Loucy (cell line): ENCODE results near the gene TXN.

ENCODE experiments used
- EZH2phosphoT487 ChIP-seq: fragments of 200-600 bp; IDR thresholded peaks from 2 replicates; pipeline ENCODE4 v1.6.1; 2018; ENCODE audit warnings: antibody characterized with exemption, mild to moderate bottlenecking, moderate library complexity, borderline replicate concordance
- TF ChIP-seq, protein P1 (sequence below): fragments of 200-600 bp; sonication (generic); conservative IDR thresholded peaks from 2 replicates; pipeline ENCODE4 v1.5.1; 2014; ENCODE audit warnings: mild to moderate bottlenecking, antibody characterized with exemption, low read length

- TF ChIP-seq, protein P1, sequence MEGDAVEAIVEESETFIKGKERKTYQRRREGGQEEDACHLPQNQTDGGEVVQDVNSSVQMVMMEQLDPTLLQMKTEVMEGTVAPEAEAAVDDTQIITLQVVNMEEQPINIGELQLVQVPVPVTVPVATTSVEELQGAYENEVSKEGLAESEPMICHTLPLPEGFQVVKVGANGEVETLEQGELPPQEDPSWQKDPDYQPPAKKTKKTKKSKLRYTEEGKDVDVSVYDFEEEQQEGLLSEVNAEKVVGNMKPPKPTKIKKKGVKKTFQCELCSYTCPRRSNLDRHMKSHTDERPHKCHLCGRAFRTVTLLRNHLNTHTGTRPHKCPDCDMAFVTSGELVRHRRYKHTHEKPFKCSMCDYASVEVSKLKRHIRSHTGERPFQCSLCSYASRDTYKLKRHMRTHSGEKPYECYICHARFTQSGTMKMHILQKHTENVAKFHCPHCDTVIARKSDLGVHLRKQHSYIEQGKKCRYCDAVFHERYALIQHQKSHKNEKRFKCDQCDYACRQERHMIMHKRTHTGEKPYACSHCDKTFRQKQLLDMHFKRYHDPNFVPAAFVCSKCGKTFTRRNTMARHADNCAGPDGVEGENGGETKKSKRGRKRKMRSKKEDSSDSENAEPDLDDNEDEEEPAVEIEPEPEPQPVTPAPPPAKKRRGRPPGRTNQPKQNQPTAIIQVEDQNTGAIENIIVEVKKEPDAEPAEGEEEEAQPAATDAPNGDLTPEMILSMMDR = no peak
- TF ChIP-seq EZH2phosphoT487 = no peak
These were observed 41.5 kb downstream of the TXN start for GRCh38 chr9:110214586-110215355.
